HUDEP-2 (cell line): ENCODE data around the gene GTPBP1.

ENCODE experiments used
- DNase-seq, 76 experiments: peaks; one replicate each; lab custom pipeline; 2025; ENCODE audit not compliant: unreplicated experiment in 76 of 76; lab: John Stamatoyannopoulos, UW

GTPBP1 gene

GRCh38 chr22:38755911-38756532, 50.3 kb downstream of the GTPBP1 start, which contains the start of gene SUN2:
TSS of gene SUN2 (minus strand) at chr22:38755998. CDS start at chr22:38752628, 3,370 bp downstream.
- DNase-seq, result peak in 74 of 76 experiments; percentile 37 to 91 (median 80)

GRCh38 chr22:38756711-38757463, 51.1 kb downstream of the GTPBP1 start:
- no peak for DNase-seq

GRCh38 chr22:38757464-38757757, 51.7 kb downstream of the GTPBP1 start:
- DNase-seq, result no peak

GRCh38 chr22:38758276-38758945, 52.7 kb downstream of the GTPBP1 start:
- DNase-seq, result no peak

- no peak for DNase-seq
Observed at GRCh38 chr22:38759005-38759404, 53.3 kb downstream of the GTPBP1 start.

- no peak for DNase-seq
Observed at GRCh38 chr22:38760477-38761201, 54.9 kb downstream of the GTPBP1 start.

- DNase-seq, result no peak
Observed at GRCh38 chr22:38761202-38762162, 55.7 kb downstream of the GTPBP1 start.

- DNase-seq, result no peak
Observed at GRCh38 chr22:38762551-38762983, 56.8 kb downstream of the GTPBP1 start.

- DNase-seq, result peak in 8 of 76 experiments; percentile 11 to 26 (median 14)
Observed at GRCh38 chr22:38766076-38766777, 60.5 kb downstream of the GTPBP1 start.

- no peak for DNase-seq
Observed at GRCh38 chr22:38767313-38767712, 61.6 kb downstream of the GTPBP1 start.

GRCh38 chr22:38768036-38768435, 62.3 kb downstream of the GTPBP1 start:
- no peak for DNase-seq

GRCh38 chr22:38770257-38770949, 64.7 kb downstream of the GTPBP1 start:
- no peak for DNase-seq

GRCh38 chr22:38772623-38772873, 66.8 kb downstream of the GTPBP1 start:
- DNase-seq, result no peak

- DNase-seq, result no peak
Observed at GRCh38 chr22:38773363-38773946, 67.7 kb downstream of the GTPBP1 start.

- no peak for DNase-seq
Observed at GRCh38 chr22:38774496-38775166, 68.9 kb downstream of the GTPBP1 start.

GRCh38 chr22:38775656-38776055, 69.9 kb downstream of the GTPBP1 start:
- no peak for DNase-seq

- DNase-seq, result no peak
Observed at GRCh38 chr22:38776086-38776485, 70.3 kb downstream of the GTPBP1 start.

GRCh38 chr22:38777087-38777671, 71.4 kb downstream of the GTPBP1 start:
- no peak for DNase-seq
